IMR-90 (cell line): Measurements from ENCODE around the gene HORMAD2. TPM values are rescaled to one million over a fixed set of nuclear protein-coding genes. Genes with fewer than 3 reads are reported as not detected.

Experiments used
- ATAC-seq: fragments of 200-7000 bp; cut with Tn5 transposase; 2 replicates; pipeline ENCODE4 v1.9.1; 2020; ENCODE audit warnings: low read depth, mild to moderate bottlenecking, moderate library complexity
- BruUV-seq: library from RNA; stranded (reverse); fragments of 400-500 nt; replicated peaks from 2 replicates; lab custom pipeline; 2021; lab: Mats Ljungman, UMichigan
- CTCF ChIA-PET: fragments of 300-600 bp; formaldehyde crosslinking; extraction: SDS; loops from one replicate; lab custom pipeline; 2021; ENCODE audit warnings: antibody characterized with exemption; lab: Yijun Ruan, JAX
- POLR2A ChIA-PET: fragments of 300-600 bp; sonication (Branson Sonifier 250); formaldehyde crosslinking; loops from one replicate; lab custom pipeline; 2022; ENCODE audit warnings: antibody characterized with exemption; ENCODE audit not compliant: unreplicated experiment; lab: Charles Lee
- DNase-seq: peaks from one replicate; pipeline ENCODE4 v3.0.0; 2013
- H2AFZ ChIP-seq: replicated peaks from 2 replicates; pipeline ENCODE3; 2013; ENCODE audit warnings: low read length, mild to moderate bottlenecking; ENCODE audit not compliant: poor library complexity
- H2AK5ac ChIP-seq: 2 replicates; pipeline ENCODE4 v1.6.1; 2013; ENCODE audit warnings: low read depth, low read length, inconsistent platforms
- H2AK9ac ChIP-seq: replicated peaks from 2 replicates; pipeline ENCODE3; 2013; ENCODE audit warnings: mild to moderate bottlenecking, low read depth, low read length, moderate library complexity; ENCODE audit not compliant: poor library complexity
- H2BK120ac ChIP-seq: 2 replicates; pipeline ENCODE4 v1.6.1; 2013; ENCODE audit warnings: low read depth, low read length, inconsistent platforms
- H2BK15ac ChIP-seq: 3 replicates; pipeline ENCODE4 v1.6.1; 2013; ENCODE audit warnings: low read depth, low read length, inconsistent platforms
- H2BK20ac ChIP-seq: 2 replicates; pipeline ENCODE4 v1.6.1; 2013; ENCODE audit warnings: low read depth, mild to moderate bottlenecking, inconsistent platforms, low read length, moderate library complexity
- H2BK5ac ChIP-seq: 2 replicates; pipeline ENCODE4 v1.6.1; 2013; ENCODE audit warnings: mild to moderate bottlenecking, low read depth, low read length, inconsistent platforms; ENCODE audit not compliant: poor library complexity, severe bottlenecking
- H3K14ac ChIP-seq: replicated peaks from 2 replicates; pipeline ENCODE4 v1.6.1; 2013; ENCODE audit warnings: low read depth, low read length, inconsistent platforms
- H3K18ac ChIP-seq: 2 replicates; pipeline ENCODE4 v1.6.1; 2013; ENCODE audit warnings: low read depth, low read length, control low read depth
- H3K23ac ChIP-seq: 2 replicates; pipeline ENCODE4 v1.6.1; 2013; ENCODE audit warnings: low read depth, low read length, inconsistent platforms
- H3K27ac ChIP-seq: 2 replicates; pipeline ENCODE4 v1.5.1; 2013; ENCODE audit warnings: mild to moderate bottlenecking, control low read depth, low read length; ENCODE audit not compliant: insufficient read depth
- H3K27me3 ChIP-seq: 2 replicates; pipeline ENCODE4 v1.6.1; 2013; ENCODE audit warnings: low read length; ENCODE audit not compliant: control insufficient read depth, insufficient read depth
- H3K36me3 ChIP-seq: 2 replicates; pipeline ENCODE4 v1.6.1; 2013; ENCODE audit warnings: low read length, mixed read lengths; ENCODE audit not compliant: control insufficient read depth, insufficient read depth
- H3K4ac ChIP-seq: 2 replicates; pipeline ENCODE4 v1.6.1; 2013; ENCODE audit warnings: low read depth, low read length, inconsistent platforms
- H3K4me1 ChIP-seq: 2 replicates; pipeline ENCODE4 v1.6.1; 2013; ENCODE audit warnings: low read length, mixed read lengths; ENCODE audit not compliant: control insufficient read depth, insufficient read depth
- H3K4me2 ChIP-seq: 2 replicates; pipeline ENCODE4 v1.6.1; 2013; ENCODE audit warnings: low read depth, mild to moderate bottlenecking, control low read depth, low read length, moderate library complexity
- H3K4me3 ChIP-seq: 2 replicates; pipeline ENCODE4 v1.5.1; 2013; ENCODE audit warnings: low read depth, mild to moderate bottlenecking, control low read depth, low read length, moderate library complexity; ENCODE audit not compliant: insufficient read depth
- H3K56ac ChIP-seq: 2 replicates; pipeline ENCODE4 v1.6.1; 2013; ENCODE audit warnings: low read length, inconsistent platforms; ENCODE audit not compliant: insufficient read depth; ENCODE audit errors: extremely low read depth
- H3K79me1 ChIP-seq, 2 experiments: 2 replicates each; pipeline ENCODE4 v1.6.1; 2013; ENCODE audit warnings: low read length in 2 of 2, inconsistent platforms in 1 of 2, low read depth in 1 of 2
- H3K9ac ChIP-seq: 2 replicates; pipeline ENCODE4 v1.6.1; 2013; ENCODE audit warnings: low read depth, low read length, control low read depth
- H3K9me1 ChIP-seq: 2 replicates; pipeline ENCODE4 v1.6.1; 2013; ENCODE audit warnings: low read length, inconsistent platforms; ENCODE audit not compliant: insufficient read depth
- H3K9me3 ChIP-seq: 2 replicates; pipeline ENCODE4 v1.6.1; 2013; ENCODE audit warnings: low read length; ENCODE audit not compliant: control insufficient read depth, insufficient read depth
- H4K20me1 ChIP-seq: 2 replicates; pipeline ENCODE4 v1.6.1; 2013; ENCODE audit warnings: low read length, inconsistent platforms; ENCODE audit not compliant: insufficient read depth
- H4K5ac ChIP-seq: 2 replicates; pipeline ENCODE4 v1.6.1; 2013; ENCODE audit warnings: mild to moderate bottlenecking, low read depth, low read length, control low read depth
- H4K8ac ChIP-seq, 2 experiments: 2 replicates each; pipeline ENCODE4 v1.6.1; 2013; ENCODE audit warnings: low read depth in 2 of 2, low read length in 2 of 2, control low read depth in 1 of 2, inconsistent platforms in 1 of 2
- H4K91ac ChIP-seq: 2 replicates; pipeline ENCODE4 v1.6.1; 2013; ENCODE audit warnings: low read depth, low read length, inconsistent platforms; ENCODE audit not compliant: insufficient read depth
- BHLHE40 ChIP-seq: fragments of 150-350 bp; IDR thresholded peaks from 2 replicates; pipeline ENCODE4 v1.6.1; 2016; ENCODE audit warnings: mild to moderate bottlenecking, low read depth, low read length
- CEBPB ChIP-seq: IDR thresholded peaks from 2 replicates; pipeline ENCODE4 v1.6.1; 2012; ENCODE audit warnings: low read depth, low read length, improper control_type of control experiment
- CHD1 ChIP-seq: IDR thresholded peaks from 2 replicates; pipeline ENCODE4 v1.6.1; 2012; ENCODE audit warnings: low read depth, low read length, improper control_type of control experiment
- FOS ChIP-seq: fragments of 150-350 bp; IDR thresholded peaks from 2 replicates; pipeline ENCODE4 v1.6.1; 2016; ENCODE audit warnings: low read depth, low read length
- MAFK ChIP-seq: IDR thresholded peaks from 2 replicates; pipeline ENCODE4 v1.6.1; 2012; ENCODE audit warnings: low read depth, low read length, improper control_type of control experiment
- MAZ ChIP-seq: IDR thresholded peaks from 2 replicates; pipeline ENCODE4 v1.6.1; 2012; ENCODE audit warnings: low read depth, mild to moderate bottlenecking, low read length, improper control_type of control experiment, moderate library complexity, borderline replicate concordance
- MXI1 ChIP-seq: IDR thresholded peaks from 2 replicates; pipeline ENCODE4 v1.6.1; 2012; ENCODE audit warnings: low read depth, mild to moderate bottlenecking, low read length, moderate library complexity, borderline replicate concordance
- NFE2L2 ChIP-seq: fragments of 150-350 bp; IDR thresholded peaks from 2 replicates; pipeline ENCODE4 v1.6.1; 2016; ENCODE audit warnings: low read depth, mild to moderate bottlenecking, low read length
- POLR2A ChIP-seq: IDR thresholded peaks from 2 replicates; pipeline ENCODE4 v1.6.1; 2012; ENCODE audit warnings: mild to moderate bottlenecking, low read depth, low read length
- RAD21 ChIP-seq: IDR thresholded peaks from 2 replicates; pipeline ENCODE4 v1.6.1; 2012; ENCODE audit warnings: low read length, improper control_type of control experiment
- RCOR1 ChIP-seq: IDR thresholded peaks from 2 replicates; pipeline ENCODE4 v1.6.1; 2012; ENCODE audit warnings: mild to moderate bottlenecking, low read length, improper control_type of control experiment; ENCODE audit not compliant: insufficient replicate concordance
- RFX5 ChIP-seq: IDR thresholded peaks from 2 replicates; pipeline ENCODE4 v1.8.0; 2012; ENCODE audit warnings: low read depth, mild to moderate bottlenecking, low read length, moderate library complexity
- SMC3 ChIP-seq: fragments of 150-350 bp; IDR thresholded peaks from 2 replicates; pipeline ENCODE4 v1.6.1; 2016; ENCODE audit warnings: low read depth, mild to moderate bottlenecking, antibody characterized with exemption, low read length, moderate library complexity
- WGBS, 2 experiments: methylation state at CpG; one replicate each; pipeline versions ENCODE4 v1.1.5 to v1.1.7; 2013; ENCODE audit warnings: missing lambda C conversion rate in 2 of 2; ENCODE audit not compliant: insufficient read length in 1 of 2; ENCODE audit errors: extremely low coverage in 2 of 2; 5-methylcytosine and 5-hydroxymethylcytosine counted together
- dilution Hi-C: fragments of 300-500 bp; cut with HindIII; formaldehyde crosslinking; loops from one replicate; pipeline ENCODE4 v1.14.3; 2018; ENCODE audit warnings: low sequenced_read_pairs; ENCODE audit not compliant: unreplicated experiment
- in situ Hi-C: fragments of 300-500 bp; cut with MboI; formaldehyde crosslinking; loops from 3 replicates; pipeline ENCODE4 v1.14.3; 2019; ENCODE audit warnings: low sequenced_read_pairs, inconsistent platforms, mixed read lengths
- intact Hi-C: fragments of 100-400 bp; cut with micrococcal nuclease; formaldehyde crosslinking; loops from 2 replicates; pipeline ENCODE4 v1.10.0; 2022
- polyA plus RNA-seq, 3 experiments: library from polyadenylated mRNA; depleted of rRNA; stranded (reverse); fragments of >200 nt; gene quantifications; 2 replicates each; pipeline ENCODE4 v1.2.3, GENCODE V29; 2012; ENCODE audit warnings: low replicate concordance in 1 of 3
- total RNA-seq: library from RNA; depleted of rRNA; stranded (reverse); fragments of >200 nt; gene quantifications from 2 replicates; pipeline ENCODE4 v1.2.3, GENCODE V29; 2012
- TF ChIP-seq, protein P1 (sequence below): fragments of 150-350 bp; IDR thresholded peaks from 2 replicates; pipeline ENCODE4 v1.6.1; 2017; ENCODE audit warnings: mild to moderate bottlenecking, antibody characterized with exemption, low read length, low read depth
- TF ChIP-seq, protein P2 (sequence below): fragments of 150-350 bp; IDR thresholded peaks from 2 replicates; pipeline ENCODE4 v1.6.1; 2016; ENCODE audit warnings: low read depth, mild to moderate bottlenecking, low read length, moderate library complexity, borderline replicate concordance
- TF ChIP-seq, protein P3 (sequence below): conservative IDR thresholded peaks from 2 replicates; pipeline ENCODE4 v1.5.1; 2012; ENCODE audit warnings: mild to moderate bottlenecking, low read depth, low read length, improper control_type of control experiment

The HORMAD2 gene
- total and polyA plus RNA-seq, 2 of the 4 experiments (the other 2 are of a cell fraction) = not detected

DNA sequence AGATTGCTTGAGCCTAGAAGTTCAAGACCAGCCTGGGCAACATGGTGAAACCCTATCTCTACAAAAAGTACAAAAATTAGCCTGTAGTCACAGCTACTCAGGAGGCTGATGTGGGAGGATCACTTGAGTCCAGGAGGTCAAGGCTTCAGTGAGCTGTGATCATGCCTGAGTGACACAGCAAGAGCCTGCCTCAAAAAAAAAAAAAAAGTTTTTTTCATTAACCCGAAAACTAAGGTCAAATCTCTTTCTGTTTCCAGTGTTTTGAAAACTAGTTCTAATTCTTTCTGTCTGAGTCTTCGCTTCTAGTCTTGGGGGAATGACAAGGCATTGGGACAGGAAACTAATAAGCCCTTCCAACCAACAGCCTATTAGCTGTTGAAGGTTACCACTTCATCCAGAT lies 108.6 kb downstream of the HORMAD2 start:
- Histone ChIP-seq H2AFZ (no peak overlapping the region), H2BK15ac (peak overlapping the region; percentile 46; the same call in 2 of the 3 replicates), H3K79me1 (peaks cover 0 to 4% of the 10 kb centered on the region in 2 experiments; a peak in 1 of 4 replicates), H2AK9ac (no peak overlapping the region), H4K5ac (peak overlapping the region; percentile 80), H3K9ac (no peak overlapping the region), H3K4me1 (peaks cover 26% of the 10 kb centered on the region), H3K27ac (no peak overlapping the region), H2BK20ac (peak overlapping the region; percentile 90), H3K23ac (no peak overlapping the region), H2BK5ac (peak overlapping the region; percentile 22), H3K14ac (peak overlapping the region; percentile 78), H3K4me2 (no peak overlapping the region), H2BK120ac (peak overlapping the region; percentile 90), H3K36me3 (no peaks in the 10 kb centered on the region), H3K56ac (no peak overlapping the region), H3K9me3 (no peaks in the 10 kb centered on the region), H4K8ac (peak overlapping the region; percentile 54 to 62), H4K91ac (peak overlapping the region; percentile 39), H3K18ac (peak overlapping the region; percentile 98), H3K9me1 (peaks cover 10% of the 10 kb centered on the region), H3K27me3 (no peaks in the 10 kb centered on the region), H3K4ac (peak overlapping the region; percentile 61; the same call in 1 of the 2 replicates), H3K4me3 (no peak overlapping the region), H4K20me1 (no peaks in the 10 kb centered on the region), H2AK5ac (peak overlapping the region; percentile 61)
- no TSS peak for BruUV-seq
- POLR2A ChIA-PET = no interaction called here
- dilution Hi-C loops = no loop called here
- DNase-seq (peak; percentile 23), ATAC-seq (no peak)
- CTCF ChIA-PET = interaction anchor here (1.3 kb wide), 1 partner anchor 67 kb away, joined by 3 read pairs; no protein-coding TSS in a partner anchor
- in situ Hi-C loops = no loop called here
- intact Hi-C loops = no loop called here
- no CpG with 5 or more reads among the region's 2 CpGs for WGBS, 2 experiments
- TF ChIP-seq, protein P1, sequence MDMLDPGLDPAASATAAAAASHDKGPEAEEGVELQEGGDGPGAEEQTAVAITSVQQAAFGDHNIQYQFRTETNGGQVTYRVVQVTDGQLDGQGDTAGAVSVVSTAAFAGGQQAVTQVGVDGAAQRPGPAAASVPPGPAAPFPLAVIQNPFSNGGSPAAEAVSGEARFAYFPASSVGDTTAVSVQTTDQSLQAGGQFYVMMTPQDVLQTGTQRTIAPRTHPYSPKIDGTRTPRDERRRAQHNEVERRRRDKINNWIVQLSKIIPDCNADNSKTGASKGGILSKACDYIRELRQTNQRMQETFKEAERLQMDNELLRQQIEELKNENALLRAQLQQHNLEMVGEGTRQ = no peak
- TF ChIP-seq MAZ = no peak
- TF ChIP-seq, protein P2, sequence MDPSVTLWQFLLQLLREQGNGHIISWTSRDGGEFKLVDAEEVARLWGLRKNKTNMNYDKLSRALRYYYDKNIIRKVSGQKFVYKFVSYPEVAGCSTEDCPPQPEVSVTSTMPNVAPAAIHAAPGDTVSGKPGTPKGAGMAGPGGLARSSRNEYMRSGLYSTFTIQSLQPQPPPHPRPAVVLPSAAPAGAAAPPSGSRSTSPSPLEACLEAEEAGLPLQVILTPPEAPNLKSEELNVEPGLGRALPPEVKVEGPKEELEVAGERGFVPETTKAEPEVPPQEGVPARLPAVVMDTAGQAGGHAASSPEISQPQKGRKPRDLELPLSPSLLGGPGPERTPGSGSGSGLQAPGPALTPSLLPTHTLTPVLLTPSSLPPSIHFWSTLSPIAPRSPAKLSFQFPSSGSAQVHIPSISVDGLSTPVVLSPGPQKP = no peak
- TF ChIP-seq FOS = no peak
- no peak for TF ChIP-seq MXI1
- TF ChIP-seq MAFK = no peak
- no peak for TF ChIP-seq SMC3
- no peak for TF ChIP-seq RCOR1
- no peak for TF ChIP-seq RFX5
- no peak for TF ChIP-seq BHLHE40
- no peak for TF ChIP-seq CEBPB
- TF ChIP-seq NFE2L2 = no peak
- TF ChIP-seq, protein P3, sequence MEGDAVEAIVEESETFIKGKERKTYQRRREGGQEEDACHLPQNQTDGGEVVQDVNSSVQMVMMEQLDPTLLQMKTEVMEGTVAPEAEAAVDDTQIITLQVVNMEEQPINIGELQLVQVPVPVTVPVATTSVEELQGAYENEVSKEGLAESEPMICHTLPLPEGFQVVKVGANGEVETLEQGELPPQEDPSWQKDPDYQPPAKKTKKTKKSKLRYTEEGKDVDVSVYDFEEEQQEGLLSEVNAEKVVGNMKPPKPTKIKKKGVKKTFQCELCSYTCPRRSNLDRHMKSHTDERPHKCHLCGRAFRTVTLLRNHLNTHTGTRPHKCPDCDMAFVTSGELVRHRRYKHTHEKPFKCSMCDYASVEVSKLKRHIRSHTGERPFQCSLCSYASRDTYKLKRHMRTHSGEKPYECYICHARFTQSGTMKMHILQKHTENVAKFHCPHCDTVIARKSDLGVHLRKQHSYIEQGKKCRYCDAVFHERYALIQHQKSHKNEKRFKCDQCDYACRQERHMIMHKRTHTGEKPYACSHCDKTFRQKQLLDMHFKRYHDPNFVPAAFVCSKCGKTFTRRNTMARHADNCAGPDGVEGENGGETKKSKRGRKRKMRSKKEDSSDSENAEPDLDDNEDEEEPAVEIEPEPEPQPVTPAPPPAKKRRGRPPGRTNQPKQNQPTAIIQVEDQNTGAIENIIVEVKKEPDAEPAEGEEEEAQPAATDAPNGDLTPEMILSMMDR = no peak
- no peak for TF ChIP-seq CHD1
- no peak for TF ChIP-seq POLR2A
- TF ChIP-seq RAD21 = no peak
